T-helper 1 cell (primary cell): Measurements from ENCODE around the gene GRHL3.

Source experiments
- DNase-seq, 5 donors: peaks; one replicate each; pipeline ENCODE4 v3.0.0-alpha.2; 2012 to 2020

The GRHL3 gene

DNA sequence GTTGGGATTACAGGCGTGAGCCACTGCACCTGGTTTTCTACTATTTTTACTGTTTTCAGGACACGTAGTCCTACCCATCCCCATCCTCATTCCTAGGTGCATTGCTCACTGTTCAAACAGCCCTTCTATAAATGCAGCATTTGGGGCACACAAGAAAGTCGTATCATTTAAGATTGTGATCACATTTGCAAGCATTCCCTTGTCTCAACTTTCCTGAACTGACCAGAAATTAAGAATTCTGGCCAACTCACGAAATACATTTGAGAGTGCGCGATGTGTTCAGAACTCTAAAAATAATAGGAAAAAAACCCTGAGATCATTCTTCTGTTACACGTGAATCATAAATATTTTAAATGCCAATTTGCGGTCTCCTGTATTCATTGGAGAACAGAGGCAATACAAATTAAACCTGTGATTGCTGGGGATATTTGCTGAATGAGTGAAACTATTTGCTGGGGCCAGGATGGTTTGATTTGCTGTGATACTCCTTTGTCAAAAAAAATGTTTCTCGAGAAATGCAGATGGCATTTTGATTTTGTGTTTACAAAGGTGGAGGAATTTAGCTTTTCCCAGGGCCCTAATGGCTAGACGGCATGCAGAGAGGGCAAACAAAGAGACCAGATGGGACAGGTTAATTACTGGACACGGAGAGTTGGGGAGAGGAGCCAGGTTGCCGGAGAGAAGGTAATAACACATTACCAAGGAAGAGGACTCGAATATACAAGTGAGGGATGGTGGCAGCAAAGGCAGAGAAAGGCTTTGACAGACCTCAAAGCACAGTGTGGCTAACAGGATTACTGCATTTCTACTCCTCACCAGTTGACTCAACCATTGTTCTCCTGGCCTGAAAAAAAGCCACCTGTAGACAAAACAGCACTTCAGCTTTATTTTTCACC lies 56.0 kb downstream of the GRHL3 start:
- no peak for DNase-seq

DNA sequence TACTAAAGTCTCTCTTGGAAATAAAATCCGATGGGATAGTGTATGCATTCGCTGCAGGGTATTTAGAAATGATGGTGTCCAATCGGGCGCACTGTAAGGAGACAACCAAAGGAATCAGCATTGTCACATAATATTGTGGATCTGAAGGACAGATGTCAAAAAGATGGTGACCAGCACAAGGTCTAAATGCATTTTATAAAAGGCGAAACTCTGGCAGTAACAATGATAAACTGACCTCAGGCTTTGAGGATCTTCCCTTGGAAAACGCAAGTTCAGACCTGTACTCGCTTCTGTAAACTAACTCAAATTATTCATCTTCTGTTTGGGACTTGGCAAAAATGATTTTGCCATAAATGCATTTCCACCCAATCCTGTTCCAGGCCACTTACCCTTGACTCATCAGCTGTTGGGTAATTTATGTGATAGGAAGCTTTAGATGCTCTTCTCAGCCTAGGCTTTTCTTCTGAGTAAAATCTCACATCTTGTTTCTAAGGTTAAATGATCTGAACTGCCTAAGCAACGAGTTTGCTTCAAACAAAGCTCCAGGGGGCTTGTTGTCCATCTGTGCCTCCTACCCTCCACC lies 60.7 kb downstream of the GRHL3 start:
- no peak for DNase-seq

DNA sequence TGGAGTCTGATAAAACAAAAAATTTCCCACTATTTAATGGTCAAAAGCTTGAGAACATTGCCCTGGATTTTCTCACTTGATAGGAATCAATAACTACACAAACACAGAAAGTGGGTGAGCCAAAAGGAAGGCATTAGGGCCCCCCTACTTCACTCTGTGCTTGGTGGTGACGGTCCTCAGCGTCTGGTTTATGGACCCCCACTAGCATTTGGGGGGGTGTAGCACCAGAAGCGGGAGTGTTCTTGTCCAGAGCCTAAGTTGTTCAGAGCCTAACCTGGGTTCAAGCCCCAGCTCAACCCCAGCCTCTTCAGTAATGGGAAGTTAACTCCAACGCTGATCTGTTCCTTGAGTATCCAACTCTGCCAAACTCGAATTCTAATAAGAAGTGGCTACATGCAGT lies 61.4 kb downstream of the GRHL3 start:
- no peak for DNase-seq

DNA sequence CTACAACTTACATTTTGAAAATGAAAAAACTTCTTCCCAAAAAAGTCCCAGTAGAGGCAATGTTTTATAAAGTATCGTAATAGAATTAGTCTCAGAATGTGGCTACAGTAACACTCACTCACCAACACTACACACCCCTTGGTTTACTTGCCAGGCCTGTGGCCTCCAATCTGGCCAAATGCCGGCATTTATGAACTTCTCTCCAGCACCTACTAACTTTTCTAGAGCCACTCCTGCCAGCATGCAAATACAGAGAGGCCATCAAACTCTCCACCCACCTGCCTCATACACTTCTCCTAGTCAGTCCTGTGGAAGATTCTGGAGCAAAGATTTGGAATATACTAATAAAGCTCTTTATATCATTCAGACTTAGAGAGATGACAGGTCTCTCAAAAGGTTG lies 62.1 kb downstream of the GRHL3 start:
- no peak for DNase-seq

DNA sequence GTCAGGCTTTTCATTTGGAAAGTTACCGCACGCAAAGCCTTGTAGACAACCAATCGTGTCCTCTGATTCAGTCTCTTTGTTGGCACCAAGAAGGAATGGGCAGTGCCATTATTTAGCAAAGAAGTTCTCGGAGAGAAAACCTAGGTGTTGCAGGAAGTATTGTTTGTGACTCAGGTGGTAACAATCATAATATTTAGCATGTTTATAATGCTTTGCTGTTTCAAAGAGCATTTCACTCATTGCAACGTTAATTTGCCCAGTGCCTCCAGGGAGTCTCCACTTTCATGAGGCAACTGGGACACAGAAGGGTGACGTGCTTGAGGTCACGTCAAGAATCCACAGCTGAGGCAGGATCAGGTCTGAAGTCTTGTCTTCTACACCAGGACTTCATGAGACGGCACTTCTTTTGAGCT lies 63.0 kb downstream of the GRHL3 start:
- DNase-seq: no peak

DNA sequence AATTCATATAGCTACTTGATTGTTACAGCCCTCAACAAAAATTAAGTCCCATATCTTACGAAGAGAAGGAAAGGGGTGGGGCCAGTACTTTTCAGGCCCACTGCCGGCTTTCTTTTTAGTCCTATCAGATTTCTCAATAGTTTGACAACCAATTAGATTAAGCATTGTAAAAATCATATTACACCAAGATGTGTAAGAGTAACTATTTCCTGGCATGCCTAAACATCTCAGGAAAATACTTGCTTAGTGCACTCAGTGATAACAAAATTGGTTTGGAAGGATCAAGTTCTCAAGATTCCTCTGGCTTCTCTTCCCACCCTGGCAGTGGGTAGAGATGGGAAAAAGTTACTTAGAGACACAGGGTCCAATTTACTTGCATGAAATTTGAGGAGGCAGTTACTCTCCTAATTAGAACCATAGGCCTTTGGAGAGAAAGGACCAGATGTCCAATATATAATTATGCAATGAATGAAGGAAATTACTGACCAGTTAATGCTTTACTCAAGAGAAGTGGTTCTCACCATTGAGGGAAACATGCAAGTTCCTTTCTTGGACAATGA lies 64.3 kb downstream of the GRHL3 start:
- DNase-seq: no peak

DNA sequence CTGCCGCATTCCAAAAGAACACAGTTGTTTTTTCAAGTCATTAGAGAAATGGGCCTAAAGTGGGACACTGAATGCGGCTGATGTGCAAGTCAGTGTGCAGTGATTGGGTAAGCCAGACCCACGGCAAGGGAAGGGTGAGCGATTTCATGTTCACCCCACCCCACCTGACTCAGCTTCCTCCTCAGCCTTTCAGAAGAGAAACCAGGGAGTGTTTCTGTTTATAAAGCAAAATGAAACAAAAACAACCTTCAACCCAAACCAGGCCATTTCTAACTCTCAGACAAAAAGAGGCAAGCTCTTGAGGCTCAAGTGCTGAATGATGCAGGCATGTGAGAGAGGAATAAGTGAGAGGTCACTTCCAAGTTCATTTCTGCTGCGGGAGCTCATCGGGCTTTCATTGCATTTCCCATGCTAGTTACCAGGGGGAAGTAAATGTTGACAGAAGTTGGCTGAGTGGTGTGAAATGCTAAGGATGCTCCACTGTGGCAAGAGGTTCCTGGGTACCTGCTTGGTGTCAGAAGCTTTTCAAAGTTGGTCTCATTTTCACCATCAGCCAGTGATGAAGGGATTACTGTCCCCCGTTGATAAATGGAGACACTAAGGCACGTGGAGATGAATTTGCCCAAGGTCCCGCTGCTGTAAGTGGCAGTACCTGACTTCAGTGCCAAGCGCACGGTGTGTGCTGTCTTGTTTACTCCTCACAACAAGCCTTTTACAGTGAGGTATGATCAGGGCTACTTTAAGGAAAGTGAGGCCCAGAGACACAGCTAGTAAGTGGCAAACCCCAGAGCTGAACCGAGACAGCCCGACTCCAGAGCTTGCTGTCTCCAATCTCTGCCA lies 65.3 kb downstream of the GRHL3 start:
- DNase-seq: peak in 1 of 5 donors; percentile 79

DNA sequence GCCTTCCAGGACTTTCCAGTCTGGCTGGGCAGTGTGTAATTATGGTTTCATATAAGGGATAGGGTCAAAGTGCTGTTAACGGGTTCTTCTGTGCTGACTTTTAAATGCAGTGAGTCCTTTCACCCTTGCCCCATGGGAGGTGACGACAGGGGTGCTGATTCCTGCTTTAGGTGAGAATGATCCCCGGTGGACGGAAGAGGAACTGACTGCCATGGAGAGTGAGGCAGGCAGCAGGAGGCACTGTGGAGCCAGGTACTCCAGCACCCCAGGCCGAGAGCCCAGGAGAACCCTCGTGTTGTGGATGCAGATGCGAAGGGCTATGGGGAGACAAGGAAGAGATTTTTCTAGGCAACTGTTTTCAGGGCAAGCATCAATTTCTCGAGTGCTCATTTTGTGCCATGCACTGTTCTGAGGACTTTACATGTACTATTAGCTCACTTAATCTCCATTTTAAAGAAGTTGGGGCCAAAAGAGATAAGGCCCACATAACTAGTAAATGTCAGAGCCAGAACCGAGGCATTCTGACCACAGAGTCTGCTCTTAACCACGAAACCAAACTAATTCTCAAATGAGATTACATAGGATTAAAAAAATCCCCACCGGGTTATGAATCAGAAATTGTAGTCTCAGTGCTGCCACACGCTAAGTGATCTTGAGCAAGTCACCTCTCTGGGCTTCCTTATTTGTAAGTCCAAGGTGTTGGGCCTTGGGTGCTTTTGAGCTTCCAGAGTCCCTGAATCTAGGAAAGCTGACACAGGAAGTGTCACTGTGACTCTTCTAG lies 66.2 kb downstream of the GRHL3 start:
- peak in 3 of 5 donors; percentile 10 to 40 (median 20) for DNase-seq

DNA sequence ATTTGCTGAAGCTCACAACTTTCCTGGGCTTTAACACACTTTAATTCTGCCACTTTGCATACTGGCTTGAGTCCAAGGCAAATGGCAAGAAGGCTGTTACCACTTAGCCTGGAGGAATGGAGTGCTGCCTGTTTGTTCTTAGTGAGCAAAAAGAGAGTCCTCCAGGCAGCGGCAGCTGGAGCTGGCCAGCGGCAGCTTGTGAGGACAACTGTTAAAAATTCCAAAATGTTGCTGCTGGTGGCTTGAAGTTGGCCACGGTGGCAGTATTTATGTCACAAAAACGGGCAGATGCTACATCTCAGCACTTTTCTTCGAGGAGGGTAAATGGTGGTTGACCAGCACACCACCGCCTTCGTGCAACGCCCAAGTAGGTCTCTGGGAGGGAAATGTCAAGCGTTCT lies 67.1 kb downstream of the GRHL3 start:
- no peak for DNase-seq

DNA sequence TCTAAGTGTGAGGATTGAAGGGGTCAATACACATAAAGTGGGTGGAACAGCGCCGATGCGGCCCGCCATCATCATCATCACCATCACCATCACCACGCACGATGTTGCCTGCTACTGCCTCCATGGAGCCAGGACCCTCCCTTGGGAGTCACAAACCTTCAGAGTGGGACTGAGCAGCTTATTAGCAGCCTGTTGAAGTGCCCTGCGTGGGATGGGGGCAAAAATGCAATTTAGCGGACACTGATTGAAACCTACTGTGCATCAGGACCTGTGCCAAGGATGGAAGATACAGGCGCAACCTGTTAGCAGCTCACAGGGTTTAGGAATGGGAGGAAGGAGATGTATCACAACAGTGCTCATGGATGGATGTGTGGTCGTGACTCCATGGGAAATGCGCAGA lies 67.8 kb downstream of the GRHL3 start:
- no peak for DNase-seq

DNA sequence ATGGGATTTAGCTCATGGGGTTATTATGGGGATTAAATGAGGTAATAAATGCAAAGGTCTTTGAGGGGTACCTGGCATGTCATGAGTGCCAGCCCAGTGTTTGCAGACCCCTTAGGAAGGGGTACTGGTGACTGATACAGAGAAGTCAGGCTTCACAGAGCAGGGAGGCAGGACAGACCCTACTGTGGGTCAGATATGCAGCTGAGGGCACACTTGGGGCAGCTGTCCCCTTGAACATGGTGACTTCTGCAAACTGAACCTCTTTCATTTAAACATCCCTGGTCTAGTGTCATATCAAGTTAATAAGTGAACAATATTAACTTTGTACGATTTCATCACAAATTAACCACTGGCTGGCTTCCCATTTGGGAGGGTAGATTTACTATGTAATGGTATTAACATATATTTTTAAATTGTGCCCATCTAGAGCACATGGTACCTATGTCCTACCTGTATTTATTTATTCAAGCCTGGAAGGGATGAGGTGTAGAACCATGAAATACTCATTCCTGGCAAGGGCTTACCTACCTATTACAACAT lies 68.5 kb downstream of the GRHL3 start:
- DNase-seq: no peak

DNA sequence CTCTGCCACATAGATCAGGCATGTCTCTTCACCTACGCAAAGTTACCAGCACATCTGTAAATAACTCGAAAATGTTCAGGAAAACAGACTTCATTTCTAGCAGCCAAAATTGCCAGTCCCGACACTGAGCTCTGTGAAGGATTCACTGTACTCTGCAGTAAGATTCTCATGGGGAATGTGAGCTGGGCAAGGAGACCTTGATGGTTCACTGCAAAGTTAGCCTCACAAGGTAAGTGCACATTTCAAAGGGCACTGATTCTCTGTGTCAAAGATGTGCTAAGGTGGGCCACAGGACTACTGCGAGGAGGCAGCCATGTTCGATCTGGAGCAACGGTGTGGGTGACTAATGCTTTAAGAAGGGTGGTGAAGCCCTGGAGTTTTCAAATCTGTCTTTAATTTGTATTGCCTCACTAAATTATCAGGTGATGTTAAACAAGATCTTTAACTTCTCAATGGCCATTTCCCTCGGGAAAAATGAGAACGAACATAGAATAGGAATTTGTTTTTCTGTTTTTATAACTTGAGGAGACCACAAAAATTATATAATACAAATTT lies 69.3 kb downstream of the GRHL3 start:
- DNase-seq: no peak

DNA sequence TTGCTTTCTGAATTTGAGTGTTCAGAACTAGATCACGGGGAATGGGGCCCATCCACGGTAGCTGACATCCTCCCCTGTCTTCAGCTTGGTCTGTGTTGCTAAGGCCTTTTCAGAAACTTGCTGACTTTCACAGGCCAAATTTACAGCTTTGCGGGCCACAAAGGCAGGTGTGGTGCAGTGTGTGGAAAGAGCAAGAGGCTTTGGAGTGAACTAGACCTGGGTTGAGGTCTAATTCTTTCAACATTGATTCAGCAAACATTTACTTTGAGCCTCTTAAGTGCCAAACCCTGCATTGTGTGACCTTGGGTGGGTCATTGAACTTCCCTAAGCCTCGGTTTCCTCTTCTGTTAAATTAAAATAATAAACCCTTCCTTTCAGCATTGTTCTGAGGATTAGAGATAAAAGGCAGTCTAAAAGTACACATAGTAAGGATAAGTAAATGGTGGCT lies 70.1 kb downstream of the GRHL3 start:
- DNase-seq: no peak

DNA sequence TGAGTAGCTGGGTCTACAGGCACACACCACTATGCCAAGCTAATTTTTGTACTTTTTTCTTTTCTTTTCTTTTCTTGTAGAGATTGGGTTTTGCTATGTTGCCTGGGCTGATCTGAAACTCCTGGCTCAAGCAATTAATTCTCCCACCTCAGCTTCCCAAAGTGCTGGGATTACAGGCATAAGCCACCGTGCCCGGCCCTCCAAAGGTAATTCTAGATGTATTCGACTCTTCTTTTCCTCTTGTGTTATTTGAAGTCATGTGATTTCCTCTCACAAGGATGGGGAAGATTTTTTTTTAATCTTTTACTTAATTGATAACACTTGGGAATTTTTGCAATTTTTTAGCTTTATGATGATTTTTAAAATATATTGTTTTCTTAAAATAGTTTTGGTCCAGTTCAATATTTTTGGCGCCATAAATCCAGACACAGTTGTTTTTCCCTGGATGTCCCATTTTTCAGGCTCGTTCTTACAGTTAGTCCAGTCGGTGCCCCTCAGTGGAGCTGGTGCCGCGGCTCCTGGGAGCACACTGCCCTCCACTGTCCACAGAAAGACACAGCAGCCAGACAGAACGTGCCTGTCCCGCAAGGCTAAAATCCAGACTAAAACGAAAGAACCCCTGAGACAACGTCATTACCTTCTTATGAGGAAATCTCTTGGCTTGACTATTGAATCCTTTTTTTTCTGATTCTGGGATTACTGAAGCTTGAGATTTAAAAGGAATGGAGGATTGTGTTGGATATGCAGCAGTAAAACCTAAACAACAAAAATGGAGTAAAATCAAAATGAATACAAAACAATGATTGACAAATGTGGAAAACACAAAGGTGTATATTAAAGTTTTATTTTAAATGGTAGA lies 72.0 kb downstream of the GRHL3 start:
- DNase-seq: peak; percentile 35 to 74 (median 58)

DNA sequence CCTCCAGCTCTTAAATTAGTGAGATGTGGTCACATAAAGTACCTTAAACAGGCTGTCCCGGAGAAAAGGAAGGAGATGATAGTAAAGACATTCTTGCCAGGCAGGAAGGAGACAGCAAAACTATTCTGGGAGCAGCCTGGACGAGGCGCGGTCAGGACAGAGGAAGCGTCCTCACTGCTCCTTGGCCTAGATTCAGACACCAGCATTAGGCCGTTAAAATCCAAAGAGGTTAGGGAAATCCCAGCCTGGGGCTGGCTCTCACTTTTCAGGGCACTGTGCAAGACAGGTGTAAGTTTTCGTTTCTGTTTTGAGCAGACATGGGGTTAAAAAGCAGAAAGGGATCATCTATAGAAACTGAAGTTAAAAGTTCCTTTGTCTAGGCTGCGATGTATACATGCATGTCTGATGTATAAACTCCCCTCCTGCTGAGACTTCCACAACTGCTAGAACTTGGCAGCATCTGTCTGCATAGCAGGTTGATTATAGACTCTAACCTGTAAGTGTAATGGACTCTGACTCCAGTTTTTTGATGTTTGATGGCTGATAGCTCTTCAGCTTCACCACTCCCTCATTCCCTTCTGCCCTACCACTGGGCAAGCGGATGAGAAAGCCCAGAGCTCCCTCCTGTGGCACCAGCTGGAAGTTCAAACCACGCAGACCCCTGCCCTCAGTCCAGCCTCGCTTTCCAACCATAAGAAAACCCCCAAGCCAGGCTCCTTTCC lies 72.9 kb downstream of the GRHL3 start:
- DNase-seq: peak in 4 of 5 donors; percentile 40 to 70 (median 52)

DNA sequence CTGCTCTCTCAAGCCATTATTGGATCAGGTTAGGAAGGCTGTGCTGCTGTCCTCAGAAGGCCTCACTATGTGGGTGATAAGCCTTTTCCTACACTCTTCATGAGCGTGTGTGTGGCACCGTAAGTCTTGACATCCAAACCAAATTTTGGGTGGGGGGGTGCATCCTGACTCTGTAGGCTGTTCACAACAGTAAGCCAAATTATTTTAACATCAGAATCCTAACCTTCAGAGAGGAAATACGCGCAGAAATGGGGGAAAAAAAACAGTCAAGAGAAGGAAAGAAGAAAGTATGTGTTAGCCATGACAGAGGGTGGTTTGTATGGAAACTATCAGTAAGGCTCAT lies 73.4 kb downstream of the GRHL3 start:
- no peak for DNase-seq

DNA sequence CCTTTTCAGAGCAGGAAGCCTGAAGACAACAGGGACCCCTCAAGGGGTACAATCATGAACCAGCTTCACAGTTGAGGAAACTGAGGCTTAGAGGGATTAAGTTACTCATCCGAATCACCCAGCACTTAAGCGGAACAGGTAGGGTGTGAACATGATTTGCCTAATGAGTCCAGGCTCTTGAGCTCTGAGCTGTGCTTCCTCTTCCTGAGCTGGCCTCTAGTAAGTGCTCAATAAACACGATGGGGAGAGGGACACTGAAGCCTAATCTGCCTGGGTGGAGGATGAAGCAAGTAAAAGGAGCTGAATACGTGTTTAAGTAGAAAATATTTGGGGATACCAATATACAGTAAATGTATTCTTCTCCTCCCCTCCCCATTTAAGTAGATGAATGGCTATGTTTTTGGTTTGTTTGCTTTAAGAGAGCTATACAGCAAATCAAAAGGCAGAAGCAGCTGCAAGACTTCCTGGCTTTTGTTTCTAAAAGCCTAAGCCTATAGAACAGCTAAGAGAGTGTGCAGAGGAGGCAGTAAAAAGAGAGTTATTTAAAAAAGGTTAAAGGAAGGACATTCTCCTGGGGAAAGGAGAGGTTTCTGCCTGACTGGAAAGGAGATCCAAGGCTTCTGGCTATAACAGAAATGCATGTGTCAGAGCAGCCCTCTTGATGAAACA lies 74.0 kb downstream of the GRHL3 start:
- DNase-seq: no peak

DNA sequence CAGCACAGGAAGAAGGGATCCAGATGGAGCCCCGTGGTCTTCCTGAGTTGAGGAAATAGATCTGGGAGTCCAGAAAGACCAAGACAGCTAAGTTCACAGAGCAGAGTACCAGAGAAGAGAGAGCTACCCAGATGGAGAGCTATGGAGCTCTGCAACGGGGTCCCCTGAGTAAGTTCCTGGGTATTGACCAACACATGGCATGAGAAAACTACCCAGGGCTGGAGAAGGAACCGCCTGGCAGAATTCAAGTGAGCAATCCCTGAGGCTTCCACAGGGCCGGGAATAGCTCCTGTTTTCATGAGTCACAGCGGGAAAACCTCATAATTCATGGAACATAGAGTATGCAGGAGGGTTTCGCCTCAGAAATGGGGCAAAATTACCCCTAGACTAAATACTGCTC lies 74.7 kb downstream of the GRHL3 start:
- no peak for DNase-seq

DNA sequence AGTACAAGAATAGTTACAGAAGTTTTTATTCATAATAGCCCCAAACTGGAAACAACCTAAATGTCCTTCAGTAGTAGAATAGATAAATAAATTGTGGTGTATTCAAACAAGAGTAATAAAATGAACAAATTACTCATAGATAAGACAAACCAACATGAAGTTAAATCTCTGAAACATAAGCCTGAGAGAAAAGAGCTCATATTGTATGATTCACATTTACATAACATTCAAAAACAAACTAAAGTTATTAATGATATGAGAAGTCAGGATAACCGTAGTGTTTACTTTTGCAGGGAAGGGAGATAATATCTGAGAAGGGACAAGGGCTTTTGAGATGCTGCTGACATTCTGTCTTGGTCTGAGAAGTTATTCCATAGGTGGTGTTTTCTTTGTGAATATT lies 80.9 kb downstream of the GRHL3 start:
- no peak for DNase-seq
